ENCODE results near the gene CRTAP. TPM values are rescaled to one million over a fixed set of nuclear protein-coding genes. Genes with fewer than 3 reads are reported as not detected.
A peak's percentile ranks its signal among the peaks of the same experiment; 100 is the strongest.
"Not testable (repeated sequence)": the region's sequence is repeated elsewhere in the genome, so short reads cannot be mapped to it uniquely, and the experiment has no call there.

CRTAP gene
- polyA plus RNA-seq, 10 donors, result 152 to 235 (median 192) TPM

GRCh38 chr3:33096093-33096868 is 17.5 kb upstream of the CRTAP start:
- peak; percentile 16 to 85 (median 44) for DNase-seq

GRCh38 chr3:33099109-33099645 is 14.6 kb upstream of the CRTAP start:
- no peak for DNase-seq

GRCh38 chr3:33099701-33100100 is 14.1 kb upstream of the CRTAP start:
- no peak for DNase-seq

GRCh38 chr3:33100229-33100628 is 13.6 kb upstream of the CRTAP start:
- no peak for DNase-seq

GRCh38 chr3:33103034-33103433 is 10.8 kb upstream of the CRTAP start:
- no peak for DNase-seq

- DNase-seq, result no peak
Observed at GRCh38 chr3:33103480-33103879, 10.3 kb upstream of the CRTAP start.

- DNase-seq, result no peak
Observed at GRCh38 chr3:33104803-33105202, 9.0 kb upstream of the CRTAP start.

GRCh38 chr3:33105341-33105948 is 8.4 kb upstream of the CRTAP start:
- DNase-seq, result no peak

GRCh38 chr3:33106854-33107253 is 7.0 kb upstream of the CRTAP start:
- DNase-seq, result not testable (repeated sequence)

- DNase-seq, result no peak
Observed at GRCh38 chr3:33111581-33111980, 2.2 kb upstream of the CRTAP start.

GRCh38 chr3:33114622-33115023 is 809 bp downstream of the CRTAP start:
- no peak for DNase-seq

- peak; percentile 58 to 80 (median 68) for DNase-seq
Observed at GRCh38 chr3:33115024-33115768, 1.4 kb downstream of the CRTAP start.

- DNase-seq, result no peak
Observed at GRCh38 chr3:33117461-33117860, 3.6 kb downstream of the CRTAP start.

- no peak for DNase-seq
Observed at GRCh38 chr3:33119891-33120290, 6.1 kb downstream of the CRTAP start.

GRCh38 chr3:33122991-33123390 is 9.2 kb downstream of the CRTAP start:
- no peak for DNase-seq

GRCh38 chr3:33124638-33125037 is 10.8 kb downstream of the CRTAP start:
- no peak for DNase-seq

- DNase-seq, result no peak
Observed at GRCh38 chr3:33125840-33126239, 12.0 kb downstream of the CRTAP start.

- DNase-seq, result no peak
Observed at GRCh38 chr3:33128706-33129105, 14.9 kb downstream of the CRTAP start.

- no peak for DNase-seq
Observed at GRCh38 chr3:33130144-33130543, 16.3 kb downstream of the CRTAP start.

- peak; percentile 51 to 70 (median 56) for DNase-seq
Observed at GRCh38 chr3:33131331-33132018, 17.7 kb downstream of the CRTAP start.

GRCh38 chr3:33132019-33132360 is 18.2 kb downstream of the CRTAP start:
- no peak for DNase-seq

GRCh38 chr3:33134026-33134625 is 20.3 kb downstream of the CRTAP start:
- no peak for DNase-seq
